WTC11 (cell line): Measurements from ENCODE around the gene DTX3L. TPM values are rescaled to one million over a fixed set of nuclear protein-coding genes. Genes with fewer than 3 reads are reported as not detected.

ENCODE experiments used
- ATAC-seq: fragments of 200-7000 bp; cut with Tn5 transposase; 2 replicates; pipeline ENCODE4 v1.10.0; 2021; ENCODE audit warnings: mild to moderate bottlenecking, moderate library complexity
- CTCF ChIA-PET: fragments of 300-600 bp; sonication (Branson Sonifier 250); formaldehyde crosslinking; loops from one replicate; lab custom pipeline; 2021; ENCODE audit warnings: antibody characterized with exemption; lab: Charles Lee
- POLR2A ChIA-PET: fragments of 350-600 bp; sonication (Branson Sonifier 250); formaldehyde crosslinking; loops from one replicate; lab custom pipeline; 2021; ENCODE audit warnings: antibody characterized with exemption; lab: Charles Lee
- DNase-seq: peaks from one replicate; pipeline ENCODE4 v3.0.0; 2021; ENCODE audit warnings: low spot score
- H3K27ac Mint-ChIP-seq: 2 replicates; pipeline ENCODE4 v1.8.0; 2021; ENCODE audit warnings: mixed read lengths
- H3K27me3 Mint-ChIP-seq: 2 replicates; pipeline ENCODE4 v1.8.0; 2021; ENCODE audit warnings: low read depth, mild to moderate bottlenecking, moderate library complexity, mixed read lengths
- H3K36me3 Mint-ChIP-seq: 2 replicates; pipeline ENCODE4 v1.8.0; 2021; ENCODE audit warnings: mixed read lengths
- H3K4me1 Mint-ChIP-seq: 2 replicates; pipeline ENCODE4 v1.8.0; 2022; ENCODE audit warnings: mixed read lengths
- H3K4me3 Mint-ChIP-seq: 2 replicates; pipeline ENCODE4 v1.8.0; 2021; ENCODE audit warnings: mild to moderate bottlenecking, moderate library complexity, mixed read lengths
- H3K9me3 Mint-ChIP-seq: 2 replicates; pipeline ENCODE4 v1.8.0; 2021; ENCODE audit warnings: mixed read lengths
- ATF2 ChIP-seq: sonication (generic); formaldehyde crosslinking; IDR thresholded peaks from 2 replicates; pipeline ENCODE4 v1.8.1; 2022; ENCODE audit warnings: low read depth, missing genetic modification reagents, borderline replicate concordance
- ESRRA ChIP-seq: sonication (generic); formaldehyde crosslinking; IDR thresholded peaks from 2 replicates; pipeline ENCODE4 v1.8.1; 2022; ENCODE audit warnings: mild to moderate bottlenecking, missing genetic modification reagents, borderline replicate concordance
- ETV6 ChIP-seq: sonication (generic); formaldehyde crosslinking; IDR thresholded peaks from 2 replicates; pipeline ENCODE4 v1.8.1; 2022; ENCODE audit warnings: mild to moderate bottlenecking, missing genetic modification reagents
- FOXP1 ChIP-seq: sonication (generic); formaldehyde crosslinking; IDR thresholded peaks from 2 replicates; pipeline ENCODE4 v1.8.0; 2022; ENCODE audit warnings: missing genetic modification reagents, mild to moderate bottlenecking, moderate library complexity, borderline replicate concordance
- GRHL2 ChIP-seq: fragments of 250-450 bp; sonication (Bioruptor Pico); IDR thresholded peaks from 2 replicates; pipeline ENCODE4 v1.8.0; 2022; ENCODE audit warnings: mild to moderate bottlenecking, moderate library complexity; ENCODE audit not compliant: insufficient replicate concordance, severe bottlenecking
- HMGXB4 ChIP-seq: sonication (generic); formaldehyde crosslinking; IDR thresholded peaks from 2 replicates; pipeline ENCODE4 v1.8.1; 2023; ENCODE audit warnings: mild to moderate bottlenecking, moderate library complexity, missing genetic modification reagents
- IRF2 ChIP-seq: sonication (generic); formaldehyde crosslinking; IDR thresholded peaks from 2 replicates; pipeline ENCODE4 v1.8.0; 2022; ENCODE audit warnings: low read depth, missing genetic modification reagents, borderline replicate concordance
- JAZF1 ChIP-seq: fragments of 250-450 bp; sonication (Bioruptor Pico); IDR thresholded peaks from 2 replicates; pipeline ENCODE4 v1.9.0; 2021; ENCODE audit warnings: moderate library complexity, mild to moderate bottlenecking, inconsistent platforms
- NR1H2 ChIP-seq: sonication (generic); formaldehyde crosslinking; IDR thresholded peaks from 2 replicates; pipeline ENCODE4 v1.9.0; 2021; ENCODE audit warnings: mild to moderate bottlenecking, moderate library complexity, missing genetic modification reagents
- NR2C2 ChIP-seq: sonication (generic); formaldehyde crosslinking; IDR thresholded peaks from 2 replicates; pipeline ENCODE4 v1.8.0; 2022; ENCODE audit warnings: mild to moderate bottlenecking, missing genetic modification reagents
- PRRX2 ChIP-seq: fragments of 250-450 bp; sonication (Bioruptor Pico); IDR thresholded peaks from 2 replicates; pipeline ENCODE4 v1.8.0; 2021; ENCODE audit warnings: mild to moderate bottlenecking
- ZNF121 ChIP-seq: sonication (generic); formaldehyde crosslinking; IDR thresholded peaks from 2 replicates; pipeline ENCODE4 v1.8.0; 2023; ENCODE audit warnings: missing genetic modification reagents
- ZNF138 ChIP-seq: sonication (generic); formaldehyde crosslinking; conservative IDR thresholded peaks from 2 replicates; pipeline ENCODE4 v1.8.1; 2022; ENCODE audit warnings: mild to moderate bottlenecking, moderate library complexity, missing genetic modification reagents
- ZNF396 ChIP-seq: fragments of 250-450 bp; sonication (Bioruptor Pico); IDR thresholded peaks from 2 replicates; pipeline ENCODE4 v1.8.0; 2021; ENCODE audit warnings: mild to moderate bottlenecking, moderate library complexity, borderline replicate concordance
- total RNA-seq: library from RNA; stranded (reverse); gene quantifications from 3 replicates; pipeline ENCODE4 v1.2.3, GENCODE V29; 2021
- TF ChIP-seq, protein P1 (sequence below): sonication (generic); formaldehyde crosslinking; IDR thresholded peaks from 2 replicates; pipeline ENCODE4 v1.8.1; 2023; ENCODE audit warnings: mild to moderate bottlenecking, missing genetic modification reagents
- TF ChIP-seq, protein P2 (sequence below): sonication (generic); formaldehyde crosslinking; IDR thresholded peaks from 2 replicates; pipeline ENCODE4 v1.8.1; 2022; ENCODE audit warnings: low read depth, mild to moderate bottlenecking, moderate library complexity, missing genetic modification reagents, borderline replicate concordance
- TF ChIP-seq, protein P3 (sequence below): fragments of 250-450 bp; sonication (Bioruptor Pico); IDR thresholded peaks from 2 replicates; pipeline ENCODE4 v1.9.0; 2021; ENCODE audit warnings: moderate library complexity, mild to moderate bottlenecking, inconsistent platforms, borderline replicate concordance
- TF ChIP-seq, protein P4 (sequence below): fragments of 200-600 bp; IDR thresholded peaks from 2 replicates; pipeline ENCODE4 v1.8.0; 2022; ENCODE audit warnings: antibody characterized with exemption
- TF ChIP-seq, protein P5 (sequence below): sonication (generic); formaldehyde crosslinking; IDR thresholded peaks from 2 replicates; pipeline ENCODE4 v1.8.1; 2023; ENCODE audit warnings: mild to moderate bottlenecking, missing genetic modification reagents, moderate library complexity

The DTX3L gene
- total RNA-seq, 1 experiment from 2014 or later: 4.6 TPM

- DNase-seq: no peak
- Mint-ChIP-seq H3K27ac (no peak overlapping the region), H3K36me3 (no peaks in the 10 kb centered on the region), H3K9me3 (peaks cover 5% of the 10 kb centered on the region; the same call in 1 of the 2 replicates), H3K4me1 (peaks cover 6% of the 10 kb centered on the region), H3K4me3 (no peak overlapping the region), H3K27me3 (no peaks in the 10 kb centered on the region)
- ATAC-seq: no peak
- TF ChIP-seq ESRRA (CRISPR knock-in tag) (no peak), ZNF396 (CRISPR knock-in tag) (no peak), NR2C2 (CRISPR knock-in tag) (no peak), NR1H2 (CRISPR knock-in tag) (no peak), ETV6 (CRISPR knock-in tag) (no peak), ZNF138 (no peak), ZNF121 (CRISPR knock-in tag) (no peak), JAZF1 (CRISPR knock-in tag) (no peak), ATF2 (no peak), GRHL2 (no peak), PRRX2 (no peak), FOXP1 (CRISPR knock-in tag) (no peak), HMGXB4 (CRISPR knock-in tag) (no peak), IRF2 (CRISPR knock-in tag) (no peak)
- TF ChIP-seq, protein P1, sequence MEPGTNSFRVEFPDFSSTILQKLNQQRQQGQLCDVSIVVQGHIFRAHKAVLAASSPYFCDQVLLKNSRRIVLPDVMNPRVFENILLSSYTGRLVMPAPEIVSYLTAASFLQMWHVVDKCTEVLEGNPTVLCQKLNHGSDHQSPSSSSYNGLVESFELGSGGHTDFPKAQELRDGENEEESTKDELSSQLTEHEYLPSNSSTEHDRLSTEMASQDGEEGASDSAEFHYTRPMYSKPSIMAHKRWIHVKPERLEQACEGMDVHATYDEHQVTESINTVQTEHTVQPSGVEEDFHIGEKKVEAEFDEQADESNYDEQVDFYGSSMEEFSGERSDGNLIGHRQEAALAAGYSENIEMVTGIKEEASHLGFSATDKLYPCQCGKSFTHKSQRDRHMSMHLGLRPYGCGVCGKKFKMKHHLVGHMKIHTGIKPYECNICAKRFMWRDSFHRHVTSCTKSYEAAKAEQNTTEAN (CRISPR knock-in tag): no peak
- TF ChIP-seq, protein P2, sequence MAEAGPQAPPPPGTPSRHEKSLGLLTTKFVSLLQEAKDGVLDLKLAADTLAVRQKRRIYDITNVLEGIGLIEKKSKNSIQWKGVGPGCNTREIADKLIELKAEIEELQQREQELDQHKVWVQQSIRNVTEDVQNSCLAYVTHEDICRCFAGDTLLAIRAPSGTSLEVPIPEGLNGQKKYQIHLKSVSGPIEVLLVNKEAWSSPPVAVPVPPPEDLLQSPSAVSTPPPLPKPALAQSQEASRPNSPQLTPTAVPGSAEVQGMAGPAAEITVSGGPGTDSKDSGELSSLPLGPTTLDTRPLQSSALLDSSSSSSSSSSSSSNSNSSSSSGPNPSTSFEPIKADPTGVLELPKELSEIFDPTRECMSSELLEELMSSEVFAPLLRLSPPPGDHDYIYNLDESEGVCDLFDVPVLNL: no peak
- TF ChIP-seq, protein P3, sequence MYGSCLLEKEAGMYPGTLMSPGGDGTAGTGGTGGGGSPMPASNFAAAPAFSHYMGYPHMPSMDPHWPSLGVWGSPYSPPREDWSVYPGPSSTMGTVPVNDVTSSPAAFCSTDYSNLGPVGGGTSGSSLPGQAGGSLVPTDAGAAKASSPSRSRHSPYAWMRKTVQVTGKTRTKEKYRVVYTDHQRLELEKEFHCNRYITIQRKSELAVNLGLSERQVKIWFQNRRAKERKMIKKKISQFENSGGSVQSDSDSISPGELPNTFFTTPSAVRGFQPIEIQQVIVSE (CRISPR knock-in tag): no peak
- TF ChIP-seq, protein P4, sequence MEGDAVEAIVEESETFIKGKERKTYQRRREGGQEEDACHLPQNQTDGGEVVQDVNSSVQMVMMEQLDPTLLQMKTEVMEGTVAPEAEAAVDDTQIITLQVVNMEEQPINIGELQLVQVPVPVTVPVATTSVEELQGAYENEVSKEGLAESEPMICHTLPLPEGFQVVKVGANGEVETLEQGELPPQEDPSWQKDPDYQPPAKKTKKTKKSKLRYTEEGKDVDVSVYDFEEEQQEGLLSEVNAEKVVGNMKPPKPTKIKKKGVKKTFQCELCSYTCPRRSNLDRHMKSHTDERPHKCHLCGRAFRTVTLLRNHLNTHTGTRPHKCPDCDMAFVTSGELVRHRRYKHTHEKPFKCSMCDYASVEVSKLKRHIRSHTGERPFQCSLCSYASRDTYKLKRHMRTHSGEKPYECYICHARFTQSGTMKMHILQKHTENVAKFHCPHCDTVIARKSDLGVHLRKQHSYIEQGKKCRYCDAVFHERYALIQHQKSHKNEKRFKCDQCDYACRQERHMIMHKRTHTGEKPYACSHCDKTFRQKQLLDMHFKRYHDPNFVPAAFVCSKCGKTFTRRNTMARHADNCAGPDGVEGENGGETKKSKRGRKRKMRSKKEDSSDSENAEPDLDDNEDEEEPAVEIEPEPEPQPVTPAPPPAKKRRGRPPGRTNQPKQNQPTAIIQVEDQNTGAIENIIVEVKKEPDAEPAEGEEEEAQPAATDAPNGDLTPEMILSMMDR: no peak
- TF ChIP-seq, protein P5, sequence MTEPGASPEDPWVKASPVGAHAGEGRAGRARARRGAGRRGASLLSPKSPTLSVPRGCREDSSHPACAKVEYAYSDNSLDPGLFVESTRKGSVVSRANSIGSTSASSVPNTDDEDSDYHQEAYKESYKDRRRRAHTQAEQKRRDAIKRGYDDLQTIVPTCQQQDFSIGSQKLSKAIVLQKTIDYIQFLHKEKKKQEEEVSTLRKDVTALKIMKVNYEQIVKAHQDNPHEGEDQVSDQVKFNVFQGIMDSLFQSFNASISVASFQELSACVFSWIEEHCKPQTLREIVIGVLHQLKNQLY (CRISPR knock-in tag): no peak
- ChIA-PET CTCF (no interaction called here), POLR2A (no interaction called here)
Measured at GRCh38 chr3:122602011-122602710, 38.0 kb downstream of the DTX3L start.
